ENCODE results near the gene CYP46A1.

- no peak for TF ChIP-seq ZNF792 (tag by site-specific recombination; IDR thresholded peaks at IDR 0.05)
- TF ChIP-seq IKZF3 (tag by site-specific recombination; IDR thresholded peaks at IDR 0.05) = no peak
Observed at GRCh38 chr14:99735189-99736135, 51.4 kb downstream of the CYP46A1 start.
